Neutrophil (primary cell): ENCODE results near the gene NDUFA11.
"Not testable (repeated sequence)": the region's sequence is repeated elsewhere in the genome, so short reads cannot be mapped to it uniquely, and the experiment has no call there.

Experiments
- H3K27ac ChIP-seq: fragments of 200-600 bp; sonication (generic); 2 replicates; pipeline ENCODE4 v1.5.1; 2016; ENCODE audit warnings: mild to moderate bottlenecking, moderate library complexity
- H3K27me3 ChIP-seq: fragments of 200-600 bp; sonication (generic); 2 replicates; pipeline ENCODE4 v1.6.0; 2016; ENCODE audit warnings: mild to moderate bottlenecking
- H3K36me3 ChIP-seq: fragments of 200-600 bp; sonication (generic); 2 replicates; pipeline ENCODE4 v1.5.1; 2017
- H3K4me1 ChIP-seq, 2 experiments: fragments of 200-600 bp in 1 of 2; sonication (generic) in 1 of 2; 1 replicate in 1 of 2; 2 replicates in 1 of 2; pipeline versions ENCODE4 v1.5.1 to v1.6.1; 2013 to 2016; ENCODE audit warnings: low read depth in 1 of 2, low read length in 1 of 2, mild to moderate bottlenecking in 1 of 2, moderate library complexity in 1 of 2; ENCODE audit not compliant: control insufficient read depth in 1 of 2, insufficient read depth in 1 of 2
- H3K4me3 ChIP-seq, 2 experiments: fragments of 200-600 bp in 1 of 2; sonication (generic) in 1 of 2; 1 replicate in 1 of 2; 2 replicates in 1 of 2; pipeline ENCODE4 v1.5.1; 2013 to 2016; ENCODE audit warnings: low read depth in 1 of 2, low read length in 1 of 2, mild to moderate bottlenecking in 1 of 2, moderate library complexity in 1 of 2
- H3K9me3 ChIP-seq: fragments of 200-600 bp; sonication (generic); 2 replicates; pipeline ENCODE4 v1.5.1; 2016
- CTCF ChIP-seq: fragments of 200-600 bp; sonication (generic); IDR thresholded peaks from 2 replicates; pipeline ENCODE4 v1.5.1; 2016; ENCODE audit warnings: antibody characterized with exemption

The NDUFA11 gene

GRCh38 chr19:5890099-5890498 lies 13.5 kb downstream of the NDUFA11 start:
- Histone ChIP-seq H3K4me1 (no peaks in the 10 kb centered on the region), H3K36me3 (peaks cover 14% of the 10 kb centered on the region), H3K27ac (no peak overlapping the region), H3K4me3 (no peak overlapping the region), H3K9me3 (no peaks in the 10 kb centered on the region), H3K27me3 (peaks cover 41% of the 10 kb centered on the region)
- TF ChIP-seq CTCF, result no peak

- H3K27ac ChIP-seq, result no peak overlapping the region
- TF ChIP-seq CTCF, result no peak
Measured at GRCh38 chr19:5889288-5889971, 14.2 kb downstream of the NDUFA11 start.

GRCh38 chr19:5884065-5884811 lies 19.4 kb downstream of the NDUFA11 start:
- peaks cover 36% of the 10 kb centered on the region for H3K27me3 ChIP-seq
- H3K27ac ChIP-seq, H3K4me3 ChIP-seq, H3K4me1 ChIP-seq, H3K9me3 ChIP-seq, H3K36me3 ChIP-seq: not testable (repeated sequence)

More at GRCh38 chr19:5889288-5889971, 14.2 kb downstream of the NDUFA11 start:
- Histone ChIP-seq H3K27me3 (peaks cover 41% of the 10 kb centered on the region), H3K4me3 (no peak overlapping the region), H3K9me3 (no peaks in the 10 kb centered on the region), H3K4me1 (no peaks in the 10 kb centered on the region), H3K36me3 (peaks cover 8% of the 10 kb centered on the region)

GRCh38 chr19:5883157-5883873 lies 20.3 kb downstream of the NDUFA11 start:
- H3K36me3 ChIP-seq, H3K4me3 ChIP-seq, H3K4me1 ChIP-seq, H3K9me3 ChIP-seq, H3K27ac ChIP-seq: not testable (repeated sequence)
- peaks cover 35% of the 10 kb centered on the region for H3K27me3 ChIP-seq

GRCh38 chr19:5882421-5882968 lies 21.1 kb downstream of the NDUFA11 start:
- H3K9me3 ChIP-seq, result no peaks in the 10 kb centered on the region
- peaks cover 35% of the 10 kb centered on the region for H3K27me3 ChIP-seq
- H3K27ac ChIP-seq, result no peak overlapping the region
- no peaks in the 10 kb centered on the region for H3K36me3 ChIP-seq
- no peak overlapping the region for H3K4me3 ChIP-seq
- no peak for TF ChIP-seq CTCF
- H3K4me1 ChIP-seq, result no peaks in the 10 kb centered on the region

- peaks cover 35% of the 10 kb centered on the region for H3K27me3 ChIP-seq
Measured at GRCh38 chr19:5881543-5882299, 21.9 kb downstream of the NDUFA11 start.

More at GRCh38 chr19:5881543-5882299, 21.9 kb downstream of the NDUFA11 start:
- no peak overlapping the region for H3K4me3 ChIP-seq
- no peaks in the 10 kb centered on the region for H3K9me3 ChIP-seq
- no peak for TF ChIP-seq CTCF
- no peaks in the 10 kb centered on the region for H3K4me1 ChIP-seq
- H3K27ac ChIP-seq, result no peak overlapping the region
- no peaks in the 10 kb centered on the region for H3K36me3 ChIP-seq
